ENCODE results near the gene IGSF8.

- TF ChIP-seq CTCF (IDR thresholded peaks at IDR 0.05): no peak
- TF ChIP-seq POLR2A (IDR thresholded peaks at IDR 0.05): no peak
Measured at GRCh38 chr1:160089883-160090282, 8.5 kb downstream of the IGSF8 start.

Data from thyroid gland (tissue), 4 donors.